Measurements from ENCODE around the gene C1orf232.

- TF ChIP-seq CTCF (conservative IDR thresholded peaks at IDR 0.05; ENCODE audit: low read depth, low read length) (no peak), EZH2 (IDR thresholded peaks at IDR 0.05; ENCODE audit: low read length, unreplicated experiment) (no peak)
Observed at GRCh38 chr1:26121854-26122773, 46.6 kb downstream of the C1orf232 start.

All from PC-3 (cell line).